Tibial artery (tissue), 4 donors: ENCODE data around the gene CCDC50.

Experiments used
- DNase-seq, 2 donors: peaks; one replicate each; pipeline ENCODE4 v3.0.0-alpha.2; 2019
- H3K27ac ChIP-seq, 2 donors: fragments of 200-600 bp; sonication (generic) in 1 of 2; 1 replicate in 1 of 2; 2 replicates in 1 of 2; pipeline ENCODE4 v1.5.1; 2018 to 2019; ENCODE audit warnings: mild to moderate bottlenecking in 1 of 2
- H3K27me3 ChIP-seq, 2 donors: fragments of 200-600 bp; sonication (generic) in 1 of 2; one replicate each; pipeline versions ENCODE4 v1.5.1 to v1.6.0; 2016 to 2019
- H3K36me3 ChIP-seq, 3 donors: fragments of 200-600 bp; sonication (generic) in 2 of 3; one replicate each; pipeline ENCODE4 v1.5.1; 2016 to 2019; ENCODE audit warnings: mild to moderate bottlenecking in 2 of 3
- H3K4me1 ChIP-seq, 4 donors: fragments of 200-600 bp; sonication (generic) in 2 of 4; 1 replicate in 3 of 4; 2 replicates in 1 of 4; pipeline ENCODE4 v1.5.1; 2016 to 2019
- H3K4me3 ChIP-seq, 2 donors: fragments of 200-600 bp; sonication (generic) in 1 of 2; 1 replicate in 1 of 2; 2 replicates in 1 of 2; pipeline ENCODE4 v1.5.1; 2018 to 2019; ENCODE audit warnings: mild to moderate bottlenecking in 2 of 2
- H3K9me3 ChIP-seq, 3 donors: fragments of 200-600 bp; sonication (generic) in 1 of 3; one replicate each; pipeline ENCODE4 v1.5.1; 2016 to 2019
- CTCF ChIP-seq, 2 experiments: fragments of 200-600 bp in 1 of 2; fragments of 450-650 bp in 1 of 2; IDR thresholded peaks; one replicate each; pipeline ENCODE4 v1.5.1; 2017 to 2019; ENCODE audit warnings: antibody characterized with exemption in 2 of 2, mild to moderate bottlenecking in 1 of 2, moderate library complexity in 1 of 2
- intact Hi-C: fragments of 100-400 bp; cut with DNase I; formaldehyde crosslinking; loops from one replicate; pipeline ENCODE4 v1.15.0; 2023; ENCODE audit warnings: low total_unique reads

The CCDC50 gene

GRCh38 chr3:191412759-191413158 lies 83.6 kb downstream of the CCDC50 start:
- Histone ChIP-seq H3K27ac (no peak overlapping the region), H3K4me1 (no peaks in the 10 kb centered on the region), H3K36me3 (no peaks in the 10 kb centered on the region), H3K27me3 (no peaks in the 10 kb centered on the region), H3K9me3 (peaks cover 0 to 6% (median 0%) of the 10 kb centered on the region in 3 donors), H3K4me3 (no peak overlapping the region)
- intact Hi-C loops: no loop called here
- TF ChIP-seq CTCF (IDR thresholded peaks at IDR 0.05): no peak
- DNase-seq: no peak

GRCh38 chr3:191414286-191414685 lies 85.1 kb downstream of the CCDC50 start:
- intact Hi-C loops: no loop called here
- Histone ChIP-seq H3K4me3 (no peak overlapping the region), H3K9me3 (peaks cover 0 to 6% (median 0%) of the 10 kb centered on the region in 3 donors), H3K27ac (no peak overlapping the region), H3K36me3 (no peaks in the 10 kb centered on the region), H3K4me1 (no peaks in the 10 kb centered on the region), H3K27me3 (no peaks in the 10 kb centered on the region)
- TF ChIP-seq CTCF (IDR thresholded peaks at IDR 0.05): no peak
- DNase-seq: no peak

GRCh38 chr3:191414732-191415131 lies 85.5 kb downstream of the CCDC50 start:
- TF ChIP-seq CTCF (IDR thresholded peaks at IDR 0.05): no peak
- Histone ChIP-seq H3K36me3 (no peaks in the 10 kb centered on the region), H3K27me3 (no peaks in the 10 kb centered on the region), H3K27ac (no peak overlapping the region), H3K4me3 (no peak overlapping the region), H3K4me1 (no peaks in the 10 kb centered on the region), H3K9me3 (peaks cover 0 to 2% (median 0%) of the 10 kb centered on the region in 3 donors)
- intact Hi-C loops: no loop called here
- no peak for DNase-seq

- H3K4me1 ChIP-seq: no peaks in the 10 kb centered on the region
- no peak overlapping the region for H3K27ac ChIP-seq
- H3K27me3 ChIP-seq: no peaks in the 10 kb centered on the region
- no peak for TF ChIP-seq CTCF (IDR thresholded peaks at IDR 0.05)
- no peak overlapping the region for H3K4me3 ChIP-seq
- DNase-seq: no peak
- H3K9me3 ChIP-seq: no peaks in the 10 kb centered on the region
- intact Hi-C loops: no loop called here
- H3K36me3 ChIP-seq: no peaks in the 10 kb centered on the region
These were observed 86.4 kb downstream of the CCDC50 start for GRCh38 chr3:191415566-191415965.

GRCh38 chr3:191417457-191417729 lies 88.2 kb downstream of the CCDC50 start:
- intact Hi-C loops: no loop called here
- no peak for TF ChIP-seq CTCF (IDR thresholded peaks at IDR 0.05)
- no peak for DNase-seq
- Histone ChIP-seq H3K9me3 (no peaks in the 10 kb centered on the region), H3K4me1 (no peaks in the 10 kb centered on the region), H3K27ac (no peak overlapping the region), H3K4me3 (no peak overlapping the region), H3K36me3 (no peaks in the 10 kb centered on the region), H3K27me3 (no peaks in the 10 kb centered on the region)

GRCh38 chr3:191420771-191421170 lies 91.6 kb downstream of the CCDC50 start:
- Histone ChIP-seq H3K4me3 (no peak overlapping the region), H3K4me1 (no peaks in the 10 kb centered on the region), H3K27me3 (no peaks in the 10 kb centered on the region), H3K27ac (no peak overlapping the region), H3K9me3 (no peaks in the 10 kb centered on the region), H3K36me3 (no peaks in the 10 kb centered on the region)
- intact Hi-C loops: no loop called here
- no peak for TF ChIP-seq CTCF (IDR thresholded peaks at IDR 0.05)
- DNase-seq: no peak
